GM18868 (cell line): ENCODE data around the gene TRAP1.
"Not testable (repeated sequence)": the region's sequence is repeated elsewhere in the genome, so short reads cannot be mapped to it uniquely, and the experiment has no call there.

ENCODE experiments used
- ATAC-seq: cut with Tn5 transposase; IDR thresholded peaks from one replicate; pipeline ENCODE4 v1.9.1; 2021; ENCODE audit warnings: mild to moderate bottlenecking, moderate library complexity; ENCODE audit not compliant: unreplicated experiment

The TRAP1 gene

DNA sequence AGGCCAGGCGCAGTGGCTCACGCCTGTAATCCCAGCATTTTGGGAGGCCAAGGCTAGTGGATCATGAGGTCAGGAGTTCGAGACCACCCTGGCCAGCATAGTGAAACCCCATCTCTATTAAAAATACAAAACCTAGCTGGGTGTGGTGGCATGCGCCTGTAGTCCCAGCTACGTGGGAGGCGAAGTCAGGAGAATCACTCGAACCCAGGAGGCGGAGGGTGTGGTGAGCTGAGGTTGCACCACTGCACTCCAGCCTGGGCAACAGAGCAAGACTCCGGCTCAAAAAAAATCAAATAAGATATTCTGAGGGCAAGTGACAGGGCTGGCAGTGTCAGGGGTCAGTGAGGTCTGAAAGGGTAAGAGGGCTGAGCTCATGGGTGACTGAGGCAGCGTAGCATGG, 2.9 kb downstream of the TRAP1 start:
- ATAC-seq: not testable (repeated sequence)

DNA sequence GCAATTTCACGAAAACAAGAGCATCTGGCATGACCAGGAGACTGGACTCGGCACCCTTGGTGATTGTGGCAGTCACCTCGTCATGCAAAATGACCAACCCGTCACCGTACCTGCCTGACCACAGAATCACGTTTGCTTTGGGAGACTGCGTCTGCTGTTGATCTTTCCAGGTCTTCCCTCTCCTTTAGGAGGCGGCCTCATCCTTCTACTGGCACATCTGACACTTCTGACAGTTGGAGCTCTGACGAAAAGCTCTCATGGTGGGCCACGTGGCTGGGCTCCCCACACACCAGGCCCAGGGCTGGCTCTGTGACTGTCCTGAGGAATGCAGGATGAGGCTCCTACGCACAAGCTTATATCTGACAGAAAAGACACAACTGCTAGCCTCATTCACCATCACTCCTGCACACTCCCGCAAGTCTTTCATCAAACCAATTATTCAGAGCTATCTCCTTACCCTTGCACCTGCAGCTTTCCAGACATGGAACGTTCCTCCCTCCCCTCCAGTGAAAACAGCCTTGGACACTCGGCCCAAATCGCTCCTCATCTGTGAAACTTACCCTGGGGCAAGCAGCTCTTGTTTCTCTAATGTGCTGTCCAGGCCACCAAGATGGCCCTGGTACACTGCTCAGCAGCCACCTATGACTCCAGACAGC, 3.6 kb downstream of the TRAP1 start:
- ATAC-seq: no peak

DNA sequence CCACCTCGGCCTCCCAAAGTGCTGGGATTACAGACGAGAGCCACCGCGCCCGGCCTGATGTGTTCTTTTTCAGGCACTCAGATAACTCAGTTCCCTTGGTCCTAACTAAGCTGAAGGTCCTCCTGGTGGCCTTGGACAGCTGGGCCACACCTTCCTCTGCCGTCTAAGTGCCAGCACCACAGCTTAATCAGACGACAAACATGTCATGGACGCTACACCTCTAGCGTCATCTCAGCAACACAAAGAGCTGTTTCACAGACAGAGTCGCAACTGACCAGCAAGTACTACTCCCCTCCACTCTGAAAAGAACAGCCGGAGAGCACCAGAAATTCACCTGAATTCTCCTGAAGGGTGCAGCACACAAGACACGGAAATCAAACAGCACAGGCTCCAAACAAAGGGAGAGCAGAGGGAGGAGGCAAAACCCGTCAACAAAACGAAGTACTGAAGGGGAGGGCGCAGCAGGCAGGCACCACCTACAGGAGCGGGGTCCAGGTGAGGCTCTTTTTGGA, 4.4 kb downstream of the TRAP1 start:
- ATAC-seq: no peak

DNA sequence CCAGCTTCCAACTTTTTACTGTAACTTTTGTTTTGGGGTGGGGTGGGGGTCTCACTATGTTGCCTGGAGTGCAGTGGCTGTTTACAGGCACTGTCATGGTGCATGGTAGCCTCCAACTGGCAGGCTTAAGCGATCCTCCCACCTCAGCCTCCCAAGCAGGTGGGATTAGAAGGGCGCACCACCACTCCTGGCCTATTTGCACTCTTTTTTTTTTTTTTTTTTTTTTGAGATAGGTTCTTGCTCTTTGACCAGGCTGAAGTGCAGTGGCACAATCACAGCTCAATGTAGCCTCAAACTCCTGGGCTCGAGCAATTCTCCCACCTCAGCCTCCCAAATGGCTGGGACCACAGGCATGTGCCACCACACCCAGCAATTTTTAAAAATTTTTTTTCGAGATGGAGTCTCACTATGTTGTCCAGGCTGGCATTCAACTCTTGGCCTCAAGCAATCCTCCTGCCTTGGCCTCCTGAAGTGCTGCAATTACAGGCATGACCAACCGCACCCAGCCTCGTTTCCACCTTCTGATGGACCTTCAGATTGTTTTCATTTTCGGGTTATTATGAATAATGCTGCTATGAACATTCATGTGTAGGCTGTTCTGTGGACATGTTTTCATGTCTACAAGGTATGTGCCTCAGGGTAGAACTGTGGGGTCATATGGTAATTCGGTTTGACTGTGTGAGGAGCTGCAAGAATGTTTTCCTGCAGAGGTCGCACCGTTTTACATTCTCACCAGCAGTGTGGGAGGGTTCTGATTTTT, 10.9 kb downstream of the TRAP1 start:
- no peak for ATAC-seq

DNA sequence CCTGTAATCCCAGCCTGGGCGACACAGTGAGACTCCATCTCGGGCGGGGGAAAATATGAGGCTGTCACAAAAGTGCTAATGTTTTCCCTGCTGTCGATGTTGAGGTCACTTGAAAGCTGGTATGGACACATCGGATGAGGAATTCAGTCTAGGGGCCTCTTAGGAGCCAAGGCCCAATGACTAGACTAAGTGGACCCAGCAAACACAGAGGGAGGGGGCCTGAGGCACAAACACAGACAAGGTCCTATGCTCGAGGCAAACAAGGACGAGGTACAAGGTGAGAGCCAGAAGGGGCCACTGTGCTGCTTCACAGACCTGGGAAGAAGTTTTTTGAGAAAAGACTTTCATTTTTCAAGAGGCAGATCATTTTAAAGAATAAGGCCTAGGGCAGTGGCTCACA, 15.2 kb downstream of the TRAP1 start:
- ATAC-seq: no peak

DNA sequence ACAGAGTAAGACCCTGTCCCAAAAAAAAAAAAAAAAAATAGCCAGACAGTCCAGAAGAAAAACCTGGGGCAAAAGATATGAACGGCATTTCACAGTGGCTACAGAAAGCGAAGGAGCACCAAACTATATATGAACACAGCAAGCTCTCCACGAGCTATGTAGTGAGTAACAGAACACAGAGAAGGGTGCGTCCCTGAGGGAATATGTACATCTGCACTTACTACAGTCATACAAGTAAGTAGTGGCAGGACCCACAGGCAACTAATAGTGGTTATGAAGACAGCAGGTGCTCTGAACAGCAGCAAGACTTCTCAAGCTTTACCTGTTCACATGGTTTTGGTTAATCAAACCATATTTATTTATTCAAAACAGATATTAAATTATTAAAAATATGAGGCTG, 15.8 kb downstream of the TRAP1 start:
- ATAC-seq: no peak

DNA sequence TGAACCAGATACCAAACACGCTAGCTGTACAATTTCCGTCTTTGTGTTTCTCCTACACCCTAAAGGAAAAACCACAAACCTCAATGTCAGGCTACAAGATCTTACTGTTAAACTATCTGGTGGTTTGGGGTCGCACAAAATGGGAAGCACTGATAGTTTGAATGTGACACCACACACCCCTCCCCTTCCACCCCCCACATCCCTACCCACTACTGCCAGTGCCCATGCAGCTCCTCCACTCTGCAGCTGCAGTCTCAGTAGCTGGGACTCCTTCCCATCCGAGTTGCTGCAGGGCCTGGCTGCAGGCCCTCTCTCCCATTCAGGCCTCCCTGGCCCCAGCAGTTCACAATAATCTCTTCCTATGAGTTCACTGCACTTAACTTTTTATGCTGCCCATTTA, 18.4 kb downstream of the TRAP1 start:
- no peak for ATAC-seq

DNA sequence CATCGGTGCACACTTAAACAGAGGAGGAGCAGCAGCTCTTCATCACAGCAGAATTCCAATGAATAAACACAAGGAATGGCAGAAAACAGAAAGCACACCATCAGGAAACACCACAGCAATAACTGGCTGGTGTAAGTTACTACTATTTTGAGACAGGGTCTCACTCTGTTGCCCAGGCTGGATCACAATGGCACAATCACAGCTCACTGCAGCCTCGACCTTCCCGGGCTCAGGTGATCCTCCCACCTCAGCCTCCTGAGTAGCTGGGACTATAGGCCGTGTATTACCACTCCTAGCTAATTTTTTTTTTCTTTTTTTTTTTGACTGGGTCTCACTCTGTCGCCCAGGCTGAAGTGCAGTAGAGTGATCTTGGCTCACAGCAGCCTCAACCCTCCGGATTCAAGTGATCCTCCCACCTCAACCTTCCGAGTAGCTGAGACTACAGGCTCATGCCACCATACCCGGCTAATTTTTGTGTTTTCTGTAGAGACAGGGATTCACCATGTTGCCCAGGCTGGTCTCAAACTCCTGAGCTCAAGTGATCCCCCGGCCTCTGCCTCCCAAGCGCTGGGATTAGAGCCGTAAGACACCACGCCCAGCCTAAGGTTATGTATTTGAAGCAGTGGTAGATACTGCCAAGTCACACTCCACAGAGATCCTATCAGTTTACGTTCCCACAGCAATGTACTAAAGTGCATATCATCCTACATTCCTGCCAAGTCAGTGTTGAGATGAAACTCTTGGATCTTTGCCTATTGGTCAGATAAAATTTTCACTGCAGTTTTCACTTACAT, 20.7 kb downstream of the TRAP1 start:
- no peak for ATAC-seq

DNA sequence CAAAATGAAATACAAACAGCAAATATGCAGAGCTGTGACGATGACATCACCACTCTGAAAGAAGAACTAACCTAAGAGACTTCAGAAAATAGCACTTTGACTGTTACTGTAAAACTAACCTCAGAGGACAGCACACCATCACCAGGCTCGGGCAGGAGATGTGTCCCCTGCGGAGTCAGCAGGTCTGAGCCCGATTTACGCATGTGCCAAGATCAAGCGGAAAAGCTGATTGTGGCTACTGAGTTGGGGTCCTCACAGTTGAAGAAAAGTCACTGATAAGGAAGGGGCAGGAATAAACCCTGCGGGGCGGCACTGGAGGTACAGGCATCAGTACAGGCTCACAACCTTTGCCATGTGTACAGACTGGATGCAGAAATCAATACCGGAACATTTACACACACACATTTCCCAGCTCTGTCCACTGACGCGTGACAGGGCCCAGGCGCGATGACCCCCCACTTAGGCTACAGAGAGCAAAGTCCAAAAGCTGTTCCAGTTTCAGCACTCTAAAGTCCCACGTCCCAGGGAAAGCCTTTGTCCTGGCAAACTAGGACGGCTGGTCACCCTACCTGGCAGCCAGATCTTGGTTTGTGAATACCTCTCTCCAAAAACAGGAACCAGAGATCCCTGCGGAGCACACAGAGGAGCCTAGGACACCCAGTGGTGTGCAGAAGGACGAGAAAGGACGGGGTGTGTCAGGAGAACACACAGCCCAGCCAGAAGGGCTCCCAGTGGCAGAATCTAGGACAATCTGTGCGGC, 21.5 kb downstream of the TRAP1 start:
- ATAC-seq: peak; percentile 45

DNA sequence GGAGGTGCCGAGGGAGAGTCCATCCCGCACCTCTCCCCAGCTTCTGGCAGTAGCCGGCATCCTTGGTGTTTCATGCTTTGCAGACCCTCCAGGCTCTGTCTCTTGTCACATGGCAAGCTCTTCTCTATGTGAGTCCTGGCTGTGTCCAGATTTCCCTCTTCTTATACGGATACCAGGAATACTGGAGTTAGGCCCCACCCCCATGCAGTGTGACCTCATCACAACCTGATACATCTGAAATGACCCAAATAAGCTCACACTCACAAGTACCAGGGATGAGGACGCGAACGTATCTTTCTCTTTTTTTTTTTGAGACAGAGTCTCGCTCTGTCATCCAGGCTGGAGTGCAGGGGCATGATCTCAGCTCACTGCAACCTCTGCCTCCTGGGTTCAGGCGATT, 23.3 kb downstream of the TRAP1 start:
- no peak for ATAC-seq

DNA sequence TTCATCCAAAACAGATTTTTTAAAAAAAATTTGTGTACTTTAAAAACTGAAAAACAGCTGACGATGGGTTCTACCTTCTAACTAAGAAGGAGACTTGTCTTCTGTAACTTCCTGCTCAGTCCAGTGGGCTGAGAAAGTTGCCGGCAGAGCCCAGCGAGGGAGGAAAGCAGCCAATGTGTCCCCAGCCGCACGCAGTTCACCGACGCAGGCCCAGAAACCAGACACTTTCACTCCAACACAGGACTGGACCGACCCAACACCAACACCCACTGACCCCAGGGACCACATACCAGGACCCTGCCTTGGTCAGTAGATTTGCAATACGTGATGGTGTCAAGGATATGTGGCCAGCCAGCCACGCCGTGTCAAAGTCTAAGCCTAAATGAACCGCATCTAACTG, 25.6 kb downstream of the TRAP1 start:
- ATAC-seq: no peak

DNA sequence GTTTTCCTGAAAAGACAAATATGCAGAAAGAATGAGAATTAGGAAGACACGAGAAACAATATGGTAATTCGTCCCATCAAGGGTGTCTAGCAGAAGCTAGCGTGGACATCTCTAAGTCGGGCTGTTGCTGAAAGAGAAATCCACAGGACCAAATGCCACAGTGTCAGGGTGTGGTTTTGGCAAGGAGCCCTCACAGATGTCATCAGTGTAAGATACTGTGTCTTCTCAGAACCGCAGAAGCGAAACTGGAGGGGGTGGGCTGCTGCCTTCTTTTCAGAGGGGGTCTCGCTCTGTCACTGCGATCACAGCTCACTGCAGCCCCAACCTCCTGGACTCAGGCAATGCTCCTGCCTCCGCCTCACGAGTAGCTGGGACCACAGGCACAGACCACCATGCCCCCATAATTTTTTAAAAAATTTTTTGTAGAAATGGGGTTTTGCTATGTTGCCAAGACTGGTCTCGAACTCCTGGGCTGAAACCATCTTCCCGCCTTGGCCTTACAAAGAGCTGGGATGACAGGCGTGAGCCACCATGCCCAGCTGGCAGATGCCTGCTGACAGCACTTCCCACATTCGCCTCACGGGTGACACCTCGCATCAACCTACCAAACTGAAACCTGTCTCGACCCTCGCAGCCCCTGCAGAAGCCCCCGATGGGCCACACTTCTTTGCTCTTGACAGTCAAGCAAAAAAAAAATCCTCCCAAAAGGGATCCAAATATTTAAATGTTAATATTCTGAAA, 26.2 kb downstream of the TRAP1 start:
- no peak for ATAC-seq

DNA sequence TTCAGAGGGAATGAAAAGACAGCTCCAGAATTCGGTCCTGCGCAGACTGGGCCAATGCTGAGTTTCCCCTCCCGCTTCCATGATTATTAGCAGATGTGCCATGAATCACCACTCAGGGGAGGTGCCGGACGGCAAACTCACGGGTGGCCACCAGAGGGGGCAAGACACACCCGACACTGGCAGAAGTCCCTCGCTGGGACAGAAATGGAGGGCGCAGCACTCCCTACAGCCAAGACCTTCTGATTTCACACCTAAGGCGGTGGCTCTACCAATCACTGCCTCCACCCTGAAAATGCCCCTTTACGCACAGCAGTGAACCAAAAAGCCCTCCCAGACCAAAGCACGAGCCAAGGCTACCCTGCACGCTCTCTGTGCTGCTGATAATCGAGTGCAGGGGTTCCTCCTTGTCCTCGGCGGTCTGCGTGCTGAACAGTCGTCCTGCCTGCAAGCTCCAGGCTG, 26.8 kb downstream of the TRAP1 start:
- ATAC-seq: no peak

DNA sequence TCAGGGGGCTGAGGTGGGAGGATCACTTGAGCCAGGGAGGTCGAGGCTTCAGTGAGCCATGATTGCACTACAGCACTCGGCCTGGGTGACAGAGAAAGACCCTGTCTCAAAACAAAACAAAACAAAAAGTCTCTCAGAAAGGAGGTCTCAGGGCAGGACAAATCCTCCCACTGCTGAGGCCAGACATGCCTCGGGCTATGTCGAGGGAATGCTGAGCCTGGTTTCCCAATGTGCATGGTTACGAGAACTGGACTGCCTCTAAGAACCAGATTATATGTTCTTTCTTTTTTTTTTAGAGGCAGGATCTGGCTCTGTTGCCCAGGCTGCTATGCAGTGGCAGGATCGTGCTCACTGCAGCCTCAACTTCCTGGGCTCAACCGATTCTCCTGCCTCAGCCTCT, 27.6 kb downstream of the TRAP1 start:
- no peak for ATAC-seq

DNA sequence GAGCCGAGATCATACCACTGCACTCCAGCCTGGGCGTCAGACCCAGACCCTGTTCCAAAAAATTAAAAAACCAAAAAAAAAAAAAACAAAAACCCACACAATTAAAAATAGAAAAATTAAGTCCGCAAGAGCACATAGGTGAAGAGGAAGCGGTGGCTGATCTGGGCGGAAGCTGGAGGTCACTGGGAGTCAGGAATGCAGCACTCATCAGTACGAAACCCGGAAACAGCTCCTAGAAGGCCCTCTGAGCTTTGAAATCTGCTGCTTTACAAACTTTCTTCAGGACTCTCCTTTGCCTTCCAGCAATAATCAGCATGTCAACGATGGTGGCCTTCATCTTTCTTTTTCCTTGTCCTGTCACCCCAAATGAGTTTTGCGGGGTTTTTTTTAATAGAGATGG, 29.5 kb downstream of the TRAP1 start:
- ATAC-seq: no peak

DNA sequence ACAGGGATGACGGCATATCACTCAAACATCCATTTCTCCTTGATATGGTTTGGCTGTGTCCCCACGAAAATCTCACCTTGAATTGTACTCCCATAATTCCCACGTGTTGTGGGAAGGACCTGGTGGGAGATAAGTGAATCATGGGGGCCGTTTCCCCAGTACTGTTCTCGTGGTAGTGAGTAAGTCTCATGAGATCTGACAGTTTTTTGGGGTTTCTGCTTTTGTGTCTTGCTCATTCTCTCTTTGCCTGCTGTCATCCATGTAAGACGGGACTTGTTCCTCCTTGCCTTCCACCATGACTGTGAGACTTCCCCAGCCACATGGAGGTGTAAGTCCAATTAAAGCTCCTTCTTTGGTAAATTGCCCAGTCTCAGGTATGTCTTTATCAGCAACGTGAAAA, 30.3 kb downstream of the TRAP1 start:
- ATAC-seq: no peak

DNA sequence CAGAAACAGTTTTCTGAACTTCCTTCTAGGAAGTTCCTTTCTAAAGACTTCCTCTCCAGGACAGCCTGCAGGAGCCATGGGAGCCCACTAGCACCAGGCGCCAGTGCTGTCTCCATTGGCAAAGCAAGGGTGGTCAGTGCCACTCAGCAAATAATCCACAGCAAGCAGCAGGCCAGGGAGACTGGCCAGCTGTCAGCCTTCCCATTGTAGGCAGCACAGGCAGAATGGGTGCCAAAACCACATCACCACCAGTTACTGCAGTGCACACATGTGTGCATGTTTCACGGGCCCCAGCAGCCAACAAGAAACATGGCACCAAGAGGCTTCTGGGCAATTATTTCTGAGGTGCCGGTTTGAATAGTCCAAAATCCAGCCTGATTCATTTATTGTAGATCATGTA, 36.1 kb downstream of the TRAP1 start:
- ATAC-seq: no peak

DNA sequence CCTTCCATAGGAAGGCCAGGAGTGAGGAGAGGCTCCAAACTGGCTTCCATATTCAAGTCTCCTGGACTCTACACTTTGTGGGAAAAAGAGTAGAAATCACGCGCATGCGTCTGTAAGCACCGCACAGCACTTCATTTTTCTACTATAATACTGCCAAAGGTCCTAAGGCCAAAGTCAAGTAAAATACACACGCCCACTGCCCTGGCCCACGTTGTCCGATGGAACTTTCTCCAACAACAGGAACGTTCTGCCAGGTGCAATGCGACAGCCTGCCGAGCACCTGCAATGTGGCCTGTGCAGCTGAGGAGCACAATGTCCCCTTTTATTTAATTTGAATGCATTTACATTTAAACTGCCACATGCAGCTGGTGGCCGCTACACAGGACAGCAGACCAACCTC, 39.3 kb downstream of the TRAP1 start:
- no peak for ATAC-seq

DNA sequence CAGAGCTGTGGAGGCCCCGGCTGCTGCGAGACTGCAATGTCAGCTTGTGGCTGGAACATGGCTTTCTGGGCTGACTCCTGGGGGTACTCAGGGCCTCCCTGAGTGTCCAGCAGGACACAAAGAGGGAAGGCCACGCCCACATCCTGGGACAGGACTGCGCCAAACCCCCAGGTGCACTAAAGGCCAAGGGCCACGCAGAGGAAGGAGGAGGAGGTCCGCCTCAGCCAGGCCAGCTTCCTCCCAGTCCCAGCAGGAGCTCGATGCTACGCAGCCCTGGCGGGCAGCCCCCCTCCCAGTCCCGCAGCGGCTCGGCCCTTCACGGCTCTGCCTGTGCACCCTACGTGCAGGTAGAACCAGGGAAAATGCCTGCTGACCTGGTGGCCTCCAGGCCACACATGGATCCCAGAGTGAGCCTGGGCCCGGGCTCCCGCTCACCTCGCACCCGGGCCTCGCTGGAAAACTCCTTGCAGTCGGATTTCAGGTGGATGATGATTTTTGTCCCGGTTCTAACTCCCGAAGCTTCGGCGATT, 41.7 kb downstream of the TRAP1 start:
- no peak for ATAC-seq
